Erythroblast (primary cell): Measurements from ENCODE around the gene RAPGEF2.

Source experiments
- GATA1 ChIP-seq: IDR thresholded peaks from 2 replicates; pipeline ENCODE4 v1.6.1; 2011; ENCODE audit warnings: low read depth, mild to moderate bottlenecking, control low read depth, low read length, moderate library complexity
- POLR2A ChIP-seq: IDR thresholded peaks from 2 replicates; pipeline ENCODE4 v1.6.1; 2011; ENCODE audit warnings: mild to moderate bottlenecking, low read length

DNA sequence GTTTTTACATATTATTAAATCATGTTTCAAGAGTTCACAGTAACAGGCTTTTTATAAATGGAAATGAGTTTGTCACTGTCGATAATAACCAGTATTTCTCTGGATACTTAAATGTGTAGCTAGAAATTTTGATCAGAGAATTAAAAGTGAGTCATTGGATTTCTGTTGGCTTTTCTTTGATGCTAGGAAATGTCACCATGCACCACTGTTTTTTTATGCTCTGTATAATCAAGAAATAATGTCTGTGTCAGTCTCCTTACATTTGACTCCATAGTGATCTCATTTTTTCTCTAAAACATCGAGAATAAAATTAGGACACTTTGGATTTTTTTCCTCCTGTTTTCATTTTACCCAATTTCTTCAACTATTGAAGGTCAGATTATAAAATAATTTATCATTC is 234.2 kb downstream of the RAPGEF2 start:
- TF ChIP-seq POLR2A (no peak), GATA1 (no peak)
